Measurements from ENCODE around the gene SMIM7.
"Not testable (repeated sequence)": the region's sequence is repeated elsewhere in the genome, so short reads cannot be mapped to it uniquely, and the experiment has no call there.

SMIM7 gene

GRCh38 chr19:16654140-16654539 lies 5.8 kb downstream of the SMIM7 start:
- no peak for DNase-seq

GRCh38 chr19:16652854-16653253 lies 7.1 kb downstream of the SMIM7 start:
- DNase-seq, result no peak

- DNase-seq, result not testable (repeated sequence)
Observed at GRCh38 chr19:16651421-16652188, 8.3 kb downstream of the SMIM7 start.

GRCh38 chr19:16650821-16651220 lies 9.1 kb downstream of the SMIM7 start:
- no peak for DNase-seq

GRCh38 chr19:16649734-16650133 lies 10.2 kb downstream of the SMIM7 start:
- no peak for DNase-seq

GRCh38 chr19:16645140-16645539 lies 14.8 kb downstream of the SMIM7 start:
- no peak for DNase-seq

GRCh38 chr19:16641695-16642094 lies 18.2 kb downstream of the SMIM7 start:
- no peak for DNase-seq

- DNase-seq, result no peak
Observed at GRCh38 chr19:16640951-16641350, 19.0 kb downstream of the SMIM7 start.

- no peak for DNase-seq
Observed at GRCh38 chr19:16638666-16639065, 21.3 kb downstream of the SMIM7 start.

GRCh38 chr19:16637535-16637934 lies 22.4 kb downstream of the SMIM7 start:
- no peak for DNase-seq

GRCh38 chr19:16631465-16631864 lies 28.5 kb downstream of the SMIM7 start:
- DNase-seq, result no peak

- DNase-seq, result no peak
Observed at GRCh38 chr19:16628984-16629691, 30.8 kb downstream of the SMIM7 start.

GRCh38 chr19:16628183-16628983 lies 31.6 kb downstream of the SMIM7 start, which contains the start of gene MED26:
Gene MED26 (minus strand): TSS chr19:16628204. CDS start chr19:16627943, 261 bp downstream.
- peak; percentile 94 for DNase-seq

- no peak for DNase-seq
Observed at GRCh38 chr19:16627928-16628182, 32.1 kb downstream of the SMIM7 start.

GRCh38 chr19:16627193-16627927 lies 32.6 kb downstream of the SMIM7 start:
- no peak for DNase-seq

- DNase-seq, result no peak
Observed at GRCh38 chr19:16626796-16627192, 33.1 kb downstream of the SMIM7 start.

GRCh38 chr19:16625163-16625958 lies 34.6 kb downstream of the SMIM7 start:
- no peak for DNase-seq

- no peak for DNase-seq
Observed at GRCh38 chr19:16624236-16624635, 35.7 kb downstream of the SMIM7 start.

- no peak for DNase-seq
Observed at GRCh38 chr19:16623576-16623975, 36.4 kb downstream of the SMIM7 start.

- no peak for DNase-seq
Observed at GRCh38 chr19:16623066-16623465, 36.9 kb downstream of the SMIM7 start.

GRCh38 chr19:16621165-16621800 lies 38.7 kb downstream of the SMIM7 start:
- no peak for DNase-seq

- DNase-seq, result no peak
Observed at GRCh38 chr19:16620584-16620983, 39.4 kb downstream of the SMIM7 start.

All from NCI-H446 treated with DMSO at 0.1 percent for 48 hours (cell line).